Upper lobe of left lung (tissue), 6 donors: ENCODE data around the gene RILPL1. TPM values are rescaled to one million over a fixed set of nuclear protein-coding genes. Genes with fewer than 3 reads are reported as not detected.
"Not testable (repeated sequence)": the region's sequence is repeated elsewhere in the genome, so short reads cannot be mapped to it uniquely, and the experiment has no call there.

Experiments
- ATAC-seq, 2 donors: fragments of 200-7000 bp; cut with Tn5 transposase; one replicate each; pipeline ENCODE4 v1.9.1; 2022; ENCODE audit warnings: mild to moderate bottlenecking in 2 of 2, moderate library complexity in 2 of 2; ENCODE audit not compliant: low FRiP score in 2 of 2
- DNase-seq, 2 donors: peaks; one replicate each; pipeline ENCODE4 v3.0.0-alpha.2; 2019 to 2020
- H3K27ac ChIP-seq, 4 donors: fragments of 200-600 bp; sonication (generic); one replicate each; pipeline ENCODE4 v1.5.1; 2016 to 2019
- H3K27me3 ChIP-seq, 4 donors: fragments of 200-600 bp; sonication (generic); one replicate each; pipeline ENCODE4 v1.5.1; 2017 to 2019
- H3K36me3 ChIP-seq, 4 donors: fragments of 200-600 bp; sonication (generic); one replicate each; pipeline ENCODE4 v1.5.1; 2016 to 2019
- H3K4me1 ChIP-seq, 4 donors: fragments of 200-600 bp; sonication (generic); one replicate each; pipeline ENCODE4 v1.5.1; 2018 to 2019
- H3K4me3 ChIP-seq, 4 donors: fragments of 200-600 bp; sonication (generic); one replicate each; pipeline ENCODE4 v1.5.1; 2017 to 2019; ENCODE audit warnings: mild to moderate bottlenecking in 2 of 4, moderate library complexity in 1 of 4
- H3K9me3 ChIP-seq, 4 donors: fragments of 200-600 bp; sonication (generic); one replicate each; pipeline ENCODE4 v1.5.1; 2018 to 2019
- EP300 ChIP-seq, 4 donors: sonication (generic); formaldehyde crosslinking; IDR thresholded peaks; one replicate each; pipeline ENCODE4 v1.5.1; 2017; ENCODE audit warnings: antibody characterized with exemption in 4 of 4, control low read depth in 2 of 4
- POLR2A ChIP-seq, 4 donors: fragments of 450-650 bp; IDR thresholded peaks; one replicate each; pipeline ENCODE4 v1.5.1; 2016 to 2017; ENCODE audit warnings: antibody characterized with exemption in 4 of 4, mild to moderate bottlenecking in 2 of 4
- POLR2AphosphoS5 ChIP-seq, 2 donors: sonication (generic); formaldehyde crosslinking; IDR thresholded peaks; one replicate each; pipeline ENCODE4 v1.5.1; 2017; ENCODE audit warnings: antibody characterized with exemption in 2 of 2
- WGBS, 2 donors: methylation state at CpG; one replicate each; pipeline ENCODE4 v1.1.5; 2017 to 2018; 5-methylcytosine and 5-hydroxymethylcytosine counted together
- total RNA-seq, 6 donors: library from RNA; depleted of rRNA in 4 of 6; stranded (reverse); fragments of >200 nt in 4 of 6; gene quantifications; one replicate each; pipeline versions ENCODE4 v1.1.0 to v1.2.1, GENCODE V29; 2016 to 2021
- TF ChIP-seq, protein P1 (sequence below), 6 experiments: fragments of 450-650 bp in 4 of 6; fragments of 200-600 bp in 2 of 6; sonication (generic) in 2 of 6; IDR thresholded peaks; one replicate each; pipeline ENCODE4 v1.5.1; 2016 to 2019; ENCODE audit warnings: antibody characterized with exemption in 6 of 6
- donor health status: DM: no; HTN: no; CAD: no; lungs with moderate emphysema.
- donor health status: DM: no; HTN: yes; CAD: no; lungs with severe emphysema.

Gene RILPL1, protein sequence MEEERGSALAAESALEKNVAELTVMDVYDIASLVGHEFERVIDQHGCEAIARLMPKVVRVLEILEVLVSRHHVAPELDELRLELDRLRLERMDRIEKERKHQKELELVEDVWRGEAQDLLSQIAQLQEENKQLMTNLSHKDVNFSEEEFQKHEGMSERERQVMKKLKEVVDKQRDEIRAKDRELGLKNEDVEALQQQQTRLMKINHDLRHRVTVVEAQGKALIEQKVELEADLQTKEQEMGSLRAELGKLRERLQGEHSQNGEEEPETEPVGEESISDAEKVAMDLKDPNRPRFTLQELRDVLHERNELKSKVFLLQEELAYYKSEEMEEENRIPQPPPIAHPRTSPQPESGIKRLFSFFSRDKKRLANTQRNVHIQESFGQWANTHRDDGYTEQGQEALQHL
- 10 to 100 TPM; 10.3 to 60.8 (median 18.6) TPM for total RNA-seq

GRCh38 chr12:123533672-123534643 is at the start of gene RILPL1:
Gene RILPL1, minus strand, starts transcription at chr12:123533719. Its CDS starts 237 bp downstream, at chr12:123533482.
- Histone ChIP-seq H3K9me3 (no peaks in the 10 kb centered on the region), H3K4me3 (peak within 1 kb of the TSS; percentile 82 to 91 (median 87)), H3K36me3 (peaks cover 0 to 3% (median 0%) of the 10 kb centered on the region in 4 donors), H3K27me3 (no peaks in the 10 kb centered on the region), H3K4me1 (peaks cover 22 to 35% (median 27%) of the 10 kb centered on the region in 4 donors), H3K27ac (peak within 1 kb of the TSS; percentile 72 to 92 (median 82))
- TF ChIP-seq POLR2A (IDR thresholded peaks at IDR 0.05) (peak in 1 of 4 donors; percentile 7), POLR2AphosphoS5 (IDR thresholded peaks at IDR 0.05) (no peak), EP300 (IDR thresholded peaks at IDR 0.05) (no peak)
- TF ChIP-seq, protein P1, sequence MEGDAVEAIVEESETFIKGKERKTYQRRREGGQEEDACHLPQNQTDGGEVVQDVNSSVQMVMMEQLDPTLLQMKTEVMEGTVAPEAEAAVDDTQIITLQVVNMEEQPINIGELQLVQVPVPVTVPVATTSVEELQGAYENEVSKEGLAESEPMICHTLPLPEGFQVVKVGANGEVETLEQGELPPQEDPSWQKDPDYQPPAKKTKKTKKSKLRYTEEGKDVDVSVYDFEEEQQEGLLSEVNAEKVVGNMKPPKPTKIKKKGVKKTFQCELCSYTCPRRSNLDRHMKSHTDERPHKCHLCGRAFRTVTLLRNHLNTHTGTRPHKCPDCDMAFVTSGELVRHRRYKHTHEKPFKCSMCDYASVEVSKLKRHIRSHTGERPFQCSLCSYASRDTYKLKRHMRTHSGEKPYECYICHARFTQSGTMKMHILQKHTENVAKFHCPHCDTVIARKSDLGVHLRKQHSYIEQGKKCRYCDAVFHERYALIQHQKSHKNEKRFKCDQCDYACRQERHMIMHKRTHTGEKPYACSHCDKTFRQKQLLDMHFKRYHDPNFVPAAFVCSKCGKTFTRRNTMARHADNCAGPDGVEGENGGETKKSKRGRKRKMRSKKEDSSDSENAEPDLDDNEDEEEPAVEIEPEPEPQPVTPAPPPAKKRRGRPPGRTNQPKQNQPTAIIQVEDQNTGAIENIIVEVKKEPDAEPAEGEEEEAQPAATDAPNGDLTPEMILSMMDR (IDR thresholded peaks at IDR 0.05), result peak in 5 of 6 experiments; percentile 42 to 60 (median 46)
- 0 to 1% methylated on average over 1 to 20 of the region's 114 CpGs for WGBS, 2 donors
- peak; percentile 52 to 88 for ATAC-seq
- DNase-seq, result peak; percentile 37 to 94

DNA sequence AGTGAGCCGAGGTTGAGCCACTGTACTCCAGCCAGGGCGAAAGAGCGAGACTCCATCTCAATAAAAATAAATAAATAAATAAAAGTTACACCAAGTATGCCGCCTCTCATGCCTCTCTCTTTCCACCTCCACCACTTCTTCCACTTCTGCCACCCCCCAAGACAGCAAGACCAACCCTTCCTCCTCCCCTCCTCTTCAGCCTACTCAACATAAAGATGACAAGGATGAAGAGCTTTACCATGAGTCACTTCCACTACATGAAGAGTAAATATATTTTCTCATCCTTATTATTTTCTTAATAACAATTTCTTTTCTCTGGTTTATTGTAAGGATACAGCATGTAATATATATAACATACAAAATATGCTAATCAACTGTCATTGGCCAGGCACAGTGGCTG is 47.3 kb upstream of the RILPL1 start:
- Histone ChIP-seq H3K4me3 (no peak overlapping the region), H3K27ac (peak overlapping the region in 1 of 4 donors; percentile 40), H3K9me3 (no peaks in the 10 kb centered on the region), H3K36me3 (peaks cover 0 to 3% (median 0%) of the 10 kb centered on the region in 4 donors), H3K27me3 (no peaks in the 10 kb centered on the region), H3K4me1 (peaks cover 23 to 39% (median 25%) of the 10 kb centered on the region in 4 donors)
- WGBS, 2 donors, result 94 to 96% methylated on average over 4 of the region's 4 CpGs
- TF ChIP-seq POLR2AphosphoS5 (IDR thresholded peaks at IDR 0.05), result no peak
- TF ChIP-seq, protein P1 (IDR thresholded peaks at IDR 0.05), result no peak
- TF ChIP-seq EP300 (IDR thresholded peaks at IDR 0.05), result no peak
- TF ChIP-seq POLR2A (IDR thresholded peaks at IDR 0.05), result no peak
- ATAC-seq (no peak), DNase-seq (no peak)

- H3K36me3 ChIP-seq, H3K27ac ChIP-seq, ATAC-seq, H3K4me3 ChIP-seq, H3K27me3 ChIP-seq, H3K9me3 ChIP-seq, DNase-seq: not testable (repeated sequence)
- WGBS, 2 donors, result 90 to 94% methylated on average over 4 of the region's 4 CpGs
- H3K4me1 ChIP-seq, result peaks cover 15 to 29% (median 17%) of the 10 kb centered on the region in 4 donors
Measured at GRCh38 chr12:123578829-123579228, 45.3 kb upstream of the RILPL1 start.

GRCh38 chr12:123578243-123578642 is 44.7 kb upstream of the RILPL1 start:
- H3K27me3 ChIP-seq, result no peaks in the 10 kb centered on the region
- H3K27ac ChIP-seq, result no peak overlapping the region
- peaks cover 0 to 3% (median 0%) of the 10 kb centered on the region in 4 donors for H3K36me3 ChIP-seq
- 82 to 84% methylated on average over 3 of the region's 3 CpGs for WGBS, 2 donors
- TF ChIP-seq POLR2AphosphoS5 (IDR thresholded peaks at IDR 0.05) (no peak), POLR2A (IDR thresholded peaks at IDR 0.05) (no peak), EP300 (IDR thresholded peaks at IDR 0.05) (no peak)
- TF ChIP-seq, protein P1 (IDR thresholded peaks at IDR 0.05), result no peak
- peaks cover 14 to 27% (median 15%) of the 10 kb centered on the region in 4 donors for H3K4me1 ChIP-seq
- no peaks in the 10 kb centered on the region for H3K9me3 ChIP-seq
- DNase-seq, result no peak
- H3K4me3 ChIP-seq, result no peak overlapping the region
- no peak for ATAC-seq

GRCh38 chr12:123576611-123577010 is 43.1 kb upstream of the RILPL1 start:
- Histone ChIP-seq H3K27me3 (no peaks in the 10 kb centered on the region), H3K4me3 (no peak overlapping the region), H3K36me3 (peaks cover 0 to 3% (median 0%) of the 10 kb centered on the region in 4 donors), H3K9me3 (no peaks in the 10 kb centered on the region), H3K4me1 (peaks cover 0 to 10% (median 0%) of the 10 kb centered on the region in 4 donors), H3K27ac (no peak overlapping the region)
- no peak for ATAC-seq
- TF ChIP-seq, protein P1 (IDR thresholded peaks at IDR 0.05), result no peak
- no peak for DNase-seq
- WGBS, 2 donors, result 83 to 90% methylated on average over 1 of the region's 1 CpG
